SK-N-SH treated with all-trans-retinoic acid at 6 μM for 48 hours (cell line): Measurements from ENCODE around the gene PDE1A.

Experiments used
- ARNTL ChIP-seq: fragments of 450-650 bp; formaldehyde crosslinking; IDR thresholded peaks from 2 replicates; pipeline ENCODE4 v1.5.0; 2020; ENCODE audit warnings: low read depth, mild to moderate bottlenecking, moderate library complexity, borderline replicate concordance
- CSRNP3 ChIP-seq: fragments of 250-450 bp; sonication (Bioruptor Pico); IDR thresholded peaks from 2 replicates; pipeline ENCODE4 v1.5.1; 2021; ENCODE audit warnings: mild to moderate bottlenecking, moderate library complexity
- ISL1 ChIP-seq: fragments of 250-450 bp; sonication (Bioruptor Pico); IDR thresholded peaks from 2 replicates; pipeline ENCODE4 v2.1.2; 2022; ENCODE audit warnings: mild to moderate bottlenecking, moderate library complexity
- RARB ChIP-seq: fragments of 250-450 bp; sonication (Bioruptor Pico); IDR thresholded peaks from 2 replicates; pipeline ENCODE4 v1.8.0; 2021; ENCODE audit warnings: mild to moderate bottlenecking, moderate library complexity
- TOX ChIP-seq: fragments of 250-450 bp; sonication (Bioruptor Pico); IDR thresholded peaks from 2 replicates; pipeline ENCODE4 v1.8.0; 2021; ENCODE audit warnings: mild to moderate bottlenecking, moderate library complexity, borderline replicate concordance
- ZNF565 ChIP-seq: fragments of 450-650 bp; formaldehyde crosslinking; conservative IDR thresholded peaks from 2 replicates; pipeline ENCODE4 v1.5.0; 2020; ENCODE audit warnings: low read depth, mild to moderate bottlenecking, moderate library complexity
- ZNF8 ChIP-seq: fragments of 450-650 bp; formaldehyde crosslinking; IDR thresholded peaks from 2 replicates; pipeline ENCODE4 v1.5.0; 2020; ENCODE audit warnings: mild to moderate bottlenecking, moderate library complexity

- TF ChIP-seq TOX (no peak), RARB (no peak), ARNTL (CRISPR knock-in tag) (no peak), ZNF8 (CRISPR knock-in tag) (no peak), ZNF565 (CRISPR knock-in tag) (no peak), ISL1 (peak; percentile 92), CSRNP3 (no peak)
These were observed 124.7 kb downstream of the PDE1A start for GRCh38 chr2:182302174-182302573.
